Astrocyte (in vitro differentiated cells and primary cell): Measurements from ENCODE around the gene SLC17A3. TPM values are rescaled to one million over a fixed set of nuclear protein-coding genes. Genes with fewer than 3 reads are reported as not detected.

Experiments
- DNase-seq: peaks from one replicate; pipeline ENCODE4 v3.0.0-alpha.2; 2010; ENCODE audit warnings: low read depth
- FAIRE-seq: peaks from 2 replicates; lab custom pipeline; 2011; peaks lifted over from hg19 to GRCh38; lab: Jason Lieb, UNC
- H2AFZ ChIP-seq: 2 replicates; pipeline ENCODE4 v1.6.0; 2012; ENCODE audit warnings: low read depth, low read length, inconsistent platforms
- H3K27ac ChIP-seq: 2 replicates; pipeline ENCODE4 v1.5.1; 2011; ENCODE audit warnings: low read depth, low read length, inconsistent platforms
- H3K27me3 ChIP-seq: 2 replicates; pipeline ENCODE4 v1.6.0; 2011; ENCODE audit warnings: low read length, inconsistent platforms; ENCODE audit not compliant: insufficient read depth
- H3K36me3 ChIP-seq: 2 replicates; pipeline ENCODE4 v1.5.1; 2011; ENCODE audit warnings: low read length, inconsistent platforms; ENCODE audit not compliant: insufficient read depth
- H3K4me1 ChIP-seq: 2 replicates; pipeline ENCODE4 v1.5.1; 2011; ENCODE audit warnings: low read length, inconsistent platforms; ENCODE audit not compliant: insufficient read depth
- H3K4me2 ChIP-seq: 2 replicates; pipeline ENCODE4 v1.6.0; 2012; ENCODE audit warnings: low read length, inconsistent platforms
- H3K4me3 ChIP-seq: 2 replicates; pipeline ENCODE4 v1.5.1; 2011; ENCODE audit warnings: low read depth, mild to moderate bottlenecking, low read length, inconsistent platforms; ENCODE audit not compliant: insufficient read depth
- H3K79me2 ChIP-seq: 2 replicates; pipeline ENCODE4 v1.6.0; 2012; ENCODE audit warnings: mild to moderate bottlenecking, low read length, inconsistent platforms; ENCODE audit not compliant: insufficient read depth
- H3K9ac ChIP-seq: 2 replicates; pipeline ENCODE4 v1.6.0; 2012; ENCODE audit warnings: mild to moderate bottlenecking, low read length, inconsistent platforms
- H3K9me3 ChIP-seq: 2 replicates; pipeline ENCODE4 v1.5.1; 2012; ENCODE audit warnings: low read depth, mild to moderate bottlenecking, low read length, inconsistent platforms; ENCODE audit not compliant: insufficient read depth
- H4K20me1 ChIP-seq: 2 replicates; pipeline ENCODE4 v1.6.0; 2012; ENCODE audit warnings: low read length, inconsistent platforms; ENCODE audit not compliant: insufficient read depth
- H3K27ac Mint-ChIP-seq: one replicate; pipeline ENCODE4 v1.8.0; 2021; ENCODE audit warnings: mild to moderate bottlenecking, mixed read lengths; ENCODE audit not compliant: unreplicated experiment
- H3K27me3 Mint-ChIP-seq: one replicate; pipeline ENCODE4 v1.8.0; 2021; ENCODE audit warnings: low read depth, mixed read lengths; ENCODE audit not compliant: unreplicated experiment
- H3K36me3 Mint-ChIP-seq: one replicate; pipeline ENCODE4 v1.8.0; 2021; ENCODE audit warnings: low read depth, mixed read lengths; ENCODE audit not compliant: unreplicated experiment
- H3K4me1 Mint-ChIP-seq: one replicate; pipeline ENCODE4 v1.8.0; 2021; ENCODE audit warnings: low read depth, mixed read lengths; ENCODE audit not compliant: unreplicated experiment
- H3K4me3 Mint-ChIP-seq: one replicate; pipeline ENCODE4 v1.8.0; 2021; ENCODE audit warnings: mild to moderate bottlenecking, moderate library complexity, mixed read lengths; ENCODE audit not compliant: unreplicated experiment
- H3K9me3 Mint-ChIP-seq: one replicate; pipeline ENCODE4 v1.8.0; 2021; ENCODE audit warnings: mild to moderate bottlenecking, mixed read lengths; ENCODE audit not compliant: unreplicated experiment
- CTCF ChIP-seq: IDR thresholded peaks from 2 replicates; pipeline ENCODE4 v1.5.1; 2011; ENCODE audit warnings: low read depth, mild to moderate bottlenecking, inconsistent platforms, low read length, moderate library complexity; ENCODE audit not compliant: insufficient read depth
- EZH2 ChIP-seq: IDR thresholded peaks from 2 replicates; pipeline ENCODE4 v1.6.1; 2012; ENCODE audit warnings: mild to moderate bottlenecking, low read length, inconsistent platforms; ENCODE audit not compliant: insufficient read depth
- total RNA-seq: library from RNA; stranded (reverse); gene quantifications from 2 replicates; pipeline ENCODE4 v1.2.1, GENCODE V29; 2021

The SLC17A3 gene
- total RNA-seq, 1 donor from 2014 or later: not detected

- no peak overlapping the region for H3K4me3 ChIP-seq
- H4K20me1 ChIP-seq: no peaks in the 10 kb centered on the region
- H3K9me3 Mint-ChIP-seq: no peaks in the 10 kb centered on the region
- H3K36me3 ChIP-seq: no peaks in the 10 kb centered on the region
- H3K27me3 Mint-ChIP-seq: peaks cover 2% of the 10 kb centered on the region
- no peaks in the 10 kb centered on the region for H3K27me3 ChIP-seq
- H3K9ac ChIP-seq: no peak overlapping the region
- FAIRE-seq: no peak
- H3K4me2 ChIP-seq: no peak overlapping the region
- no peak overlapping the region for H3K27ac ChIP-seq
- H2AFZ ChIP-seq: no peak overlapping the region
- no peaks in the 10 kb centered on the region for H3K4me1 Mint-ChIP-seq
- H3K79me2 ChIP-seq: no peaks in the 10 kb centered on the region
- H3K9me3 ChIP-seq: no peaks in the 10 kb centered on the region
- no peak overlapping the region for H3K27ac Mint-ChIP-seq
- DNase-seq: no peak
- no peaks in the 10 kb centered on the region for H3K4me1 ChIP-seq
- peak overlapping the region; percentile 13 for H3K4me3 Mint-ChIP-seq
- no peaks in the 10 kb centered on the region for H3K36me3 Mint-ChIP-seq
- TF ChIP-seq EZH2 (no peak), CTCF (no peak)
Observed at GRCh38 chr6:25835442-25836283, 38.4 kb downstream of the SLC17A3 start.

DNA sequence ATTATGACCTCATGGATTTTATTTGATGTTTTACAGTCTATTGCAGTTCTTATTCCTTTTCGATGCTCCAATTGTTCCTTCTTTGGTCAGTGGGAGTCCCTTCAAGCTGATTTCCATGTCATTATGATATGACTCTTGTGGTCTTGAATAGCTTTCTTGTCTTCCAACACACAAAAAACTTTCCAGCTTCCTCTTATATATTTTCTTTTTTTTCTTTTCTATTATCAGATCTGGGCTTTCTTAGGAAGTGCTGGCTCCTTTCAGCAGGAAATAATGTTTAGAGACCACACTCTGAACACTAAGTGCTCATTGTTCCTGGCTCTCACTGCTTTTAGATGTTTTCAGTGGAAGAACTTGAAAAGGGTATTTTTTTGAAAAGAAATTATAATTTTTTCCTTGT lies 39.1 kb downstream of the SLC17A3 start:
- H3K9me3 Mint-ChIP-seq: no peaks in the 10 kb centered on the region
- no peaks in the 10 kb centered on the region for H3K36me3 Mint-ChIP-seq
- FAIRE-seq (no peak), DNase-seq (no peak)
- Histone ChIP-seq H3K27ac (no peak overlapping the region), H3K4me3 (no peak overlapping the region), H3K79me2 (no peaks in the 10 kb centered on the region), H3K27me3 (no peaks in the 10 kb centered on the region), H2AFZ (no peak overlapping the region), H3K36me3 (no peaks in the 10 kb centered on the region), H3K9ac (no peak overlapping the region), H4K20me1 (no peaks in the 10 kb centered on the region), H3K9me3 (no peaks in the 10 kb centered on the region), H3K4me1 (no peaks in the 10 kb centered on the region), H3K4me2 (no peak overlapping the region)
- H3K27me3 Mint-ChIP-seq: peaks cover 2% of the 10 kb centered on the region
- H3K4me1 Mint-ChIP-seq: no peaks in the 10 kb centered on the region
- H3K4me3 Mint-ChIP-seq: no peak overlapping the region
- no peak overlapping the region for H3K27ac Mint-ChIP-seq
- TF ChIP-seq CTCF (no peak), EZH2 (no peak)

DNA sequence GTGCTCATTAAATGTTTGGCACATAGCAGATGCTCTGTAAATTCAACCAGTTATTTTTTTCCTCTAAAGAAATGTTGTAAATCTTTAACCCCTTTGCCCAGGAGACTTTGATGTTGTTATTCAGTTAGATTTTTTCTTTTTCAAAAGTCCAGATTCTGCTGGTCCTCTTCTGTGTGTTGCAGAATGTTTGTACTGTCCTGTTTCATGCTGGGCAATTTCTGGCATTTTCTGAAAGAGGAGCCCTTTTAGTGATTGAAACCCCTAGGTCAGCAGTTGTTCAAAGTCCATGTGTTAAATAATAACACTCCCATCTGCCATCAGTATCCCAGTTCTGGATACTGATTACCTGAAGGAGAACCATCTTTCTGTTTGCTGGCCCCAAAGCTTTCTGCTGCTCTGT lies 40.9 kb downstream of the SLC17A3 start:
- FAIRE-seq: no peak
- no peak overlapping the region for H3K27ac Mint-ChIP-seq
- no peaks in the 10 kb centered on the region for H3K9me3 ChIP-seq

More for the DNA sequence above, 40.9 kb downstream of the SLC17A3 start:
- DNase-seq: no peak
- Histone ChIP-seq H3K9ac (no peak overlapping the region), H3K27ac (no peak overlapping the region), H4K20me1 (no peaks in the 10 kb centered on the region), H3K4me2 (no peak overlapping the region), H3K4me1 (no peaks in the 10 kb centered on the region), H3K36me3 (no peaks in the 10 kb centered on the region), H3K27me3 (no peaks in the 10 kb centered on the region), H3K4me3 (no peak overlapping the region), H2AFZ (no peak overlapping the region), H3K79me2 (no peaks in the 10 kb centered on the region)
- no peaks in the 10 kb centered on the region for H3K36me3 Mint-ChIP-seq
- H3K4me3 Mint-ChIP-seq: no peak overlapping the region
- no peaks in the 10 kb centered on the region for H3K4me1 Mint-ChIP-seq
- peaks cover 2% of the 10 kb centered on the region for H3K27me3 Mint-ChIP-seq
- TF ChIP-seq CTCF (no peak), EZH2 (no peak)
- H3K9me3 Mint-ChIP-seq: no peaks in the 10 kb centered on the region
